H1 (cell line): Measurements from ENCODE around the gene PRKN.

Experiments used
- CTCF ChIP-seq, 3 experiments: IDR thresholded peaks; 1 replicate in 2 of 3; 2 replicates in 1 of 3; pipeline versions ENCODE4 v1.5.1 to v1.6.1; 2011; ENCODE audit warnings: low read length in 3 of 3, mild to moderate bottlenecking in 3 of 3, inconsistent platforms in 2 of 3, low read depth in 1 of 3, moderate library complexity in 1 of 3; ENCODE audit not compliant: insufficient read depth in 1 of 3; ENCODE audit errors: control extremely low read depth in 1 of 3
- POLR2A ChIP-seq, 2 experiments: IDR thresholded peaks; 1 replicate in 1 of 2; 2 replicates in 1 of 2; pipeline ENCODE4 v1.6.1; 2011; ENCODE audit warnings: low read depth in 2 of 2, low read length in 2 of 2, mild to moderate bottlenecking in 2 of 2; ENCODE audit errors: control extremely low read depth in 1 of 2

- no peak for TF ChIP-seq POLR2A (IDR thresholded peaks at IDR 0.05; ENCODE audit: control extremely low read depth in 1 of 2, low read depth in 2 of 2, low read length in 2 of 2)
- no peak for TF ChIP-seq CTCF (IDR thresholded peaks at IDR 0.05; ENCODE audit: control extremely low read depth in 1 of 3, insufficient read depth in 1 of 3, low read depth in 1 of 3, low read length in 3 of 3)
These were observed 1323.8 kb downstream of the PRKN start for GRCh38 chr6:161403717-161404116.
